Measurements from ENCODE around the gene SS18L1. TPM values are rescaled to one million over a fixed set of nuclear protein-coding genes. Genes with fewer than 3 reads are reported as not detected.

Gene SS18L1
- total RNA-seq, 1 donor from 2014 or later, result 8.7 TPM

GRCh38 chr20:62178316-62179161 lies 35.0 kb downstream of the SS18L1 start:
- FAIRE-seq (no peak), DNase-seq (ENCODE audit: low read depth) (no peak)
- Histone ChIP-seq H3K36me3 (ENCODE audit: control insufficient read depth, insufficient read depth, low read length) (peaks cover 11% of the 10 kb centered on the region), H3K4me3 (ENCODE audit: low read depth, low read length) (no peak overlapping the region), H3K27me3 (ENCODE audit: control insufficient read depth, insufficient read depth, low read length) (no peaks in the 10 kb centered on the region)
- TF ChIP-seq CTCF (IDR thresholded peaks at IDR 0.05; ENCODE audit: insufficient read depth, low read length, severe bottlenecking), result no peak

DNA sequence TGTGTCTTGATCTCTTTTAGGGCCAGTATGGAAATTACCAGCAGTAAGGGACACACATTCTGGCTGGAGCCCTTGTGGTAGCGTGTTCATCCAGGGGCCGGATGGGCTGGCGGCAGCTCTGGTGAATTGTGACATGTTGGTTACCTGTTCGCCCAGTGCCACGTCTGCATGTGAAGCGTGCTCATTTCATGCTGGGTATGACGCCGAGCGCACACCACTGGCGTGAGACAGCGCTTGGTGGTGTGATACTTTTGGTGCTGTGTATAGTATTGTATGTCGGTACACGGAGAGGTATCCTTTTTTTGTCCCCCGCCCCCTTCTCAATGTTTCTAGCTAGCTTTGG lies 35.6 kb downstream of the SS18L1 start:
- no peak overlapping the region for H3K4me3 ChIP-seq (ENCODE audit: low read depth, low read length)
- no peaks in the 10 kb centered on the region for H3K27me3 ChIP-seq (ENCODE audit: control insufficient read depth, insufficient read depth, low read length)
- DNase-seq (ENCODE audit: low read depth) (no peak), FAIRE-seq (no peak)
- peaks cover 11% of the 10 kb centered on the region for H3K36me3 ChIP-seq (ENCODE audit: control insufficient read depth, insufficient read depth, low read length)
- TF ChIP-seq CTCF (IDR thresholded peaks at IDR 0.05; ENCODE audit: insufficient read depth, low read length, severe bottlenecking), result no peak

DNA sequence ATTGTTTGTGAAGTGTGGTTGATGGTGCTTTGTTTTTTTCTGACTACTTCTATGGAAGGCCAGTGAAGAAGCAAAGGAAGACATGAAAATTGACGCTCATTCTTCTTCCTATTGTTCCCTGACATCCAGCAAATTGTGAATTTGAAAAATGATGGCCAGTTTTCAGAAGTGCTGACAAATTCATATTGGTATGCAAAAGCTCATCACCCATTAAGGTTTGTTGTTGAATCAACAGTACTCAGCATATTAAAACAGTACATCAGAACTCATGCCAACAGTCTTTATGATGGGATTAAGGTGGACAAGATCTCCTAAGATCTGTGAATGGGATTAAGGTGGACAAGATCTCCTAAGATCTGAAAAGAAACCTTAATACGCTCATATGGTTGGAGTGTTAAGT lies 38.2 kb downstream of the SS18L1 start:
- peaks cover 2% of the 10 kb centered on the region for H3K36me3 ChIP-seq (ENCODE audit: control insufficient read depth, insufficient read depth, low read length)
- no peak for TF ChIP-seq CTCF (IDR thresholded peaks at IDR 0.05; ENCODE audit: insufficient read depth, low read length, severe bottlenecking)
- no peak for FAIRE-seq

GRCh38 chr20:62182469-62183425 lies 39.2 kb downstream of the SS18L1 start, which contains the start of gene MTG2:
Gene MTG2 (plus strand): TSS chr20:62183028. CDS start chr20:62193421, 10,393 bp downstream.
- peak within 1 kb of the TSS; percentile 74 for H3K4me3 ChIP-seq (ENCODE audit: low read depth, low read length)
- no peak for FAIRE-seq
- H3K36me3 ChIP-seq (ENCODE audit: control insufficient read depth, insufficient read depth, low read length), result no peaks in the 10 kb centered on the region
- TF ChIP-seq CTCF (IDR thresholded peaks at IDR 0.05; ENCODE audit: insufficient read depth, low read length, severe bottlenecking), result no peak
- DNase-seq (ENCODE audit: low read depth), result peak; percentile 91
- H3K27me3 ChIP-seq (ENCODE audit: control insufficient read depth, insufficient read depth, low read length), result no peaks in the 10 kb centered on the region

More for the DNA sequence above, 38.2 kb downstream of the SS18L1 start:
- Histone ChIP-seq H3K27me3 (ENCODE audit: control insufficient read depth, insufficient read depth, low read length) (no peaks in the 10 kb centered on the region), H3K4me3 (ENCODE audit: low read depth, low read length) (no peak overlapping the region)
- DNase-seq (ENCODE audit: low read depth), result no peak

- H3K27me3 ChIP-seq (ENCODE audit: control insufficient read depth, insufficient read depth, low read length), result no peaks in the 10 kb centered on the region
- DNase-seq (ENCODE audit: low read depth) (no peak), FAIRE-seq (no peak)
- no peaks in the 10 kb centered on the region for H3K36me3 ChIP-seq (ENCODE audit: control insufficient read depth, insufficient read depth, low read length)
- peak overlapping the region; percentile 74 for H3K4me3 ChIP-seq (ENCODE audit: low read depth, low read length)
- no peak for TF ChIP-seq CTCF (IDR thresholded peaks at IDR 0.05; ENCODE audit: insufficient read depth, low read length, severe bottlenecking)
These were observed 40.0 kb downstream of the SS18L1 start for GRCh38 chr20:62183426-62184142.

Measured in bronchial epithelial cell (primary cell).